ENCODE data around the gene RTN1.
"Not testable (repeated sequence)": the region's sequence is repeated elsewhere in the genome, so short reads cannot be mapped to it uniquely, and the experiment has no call there.

The RTN1 gene

DNA sequence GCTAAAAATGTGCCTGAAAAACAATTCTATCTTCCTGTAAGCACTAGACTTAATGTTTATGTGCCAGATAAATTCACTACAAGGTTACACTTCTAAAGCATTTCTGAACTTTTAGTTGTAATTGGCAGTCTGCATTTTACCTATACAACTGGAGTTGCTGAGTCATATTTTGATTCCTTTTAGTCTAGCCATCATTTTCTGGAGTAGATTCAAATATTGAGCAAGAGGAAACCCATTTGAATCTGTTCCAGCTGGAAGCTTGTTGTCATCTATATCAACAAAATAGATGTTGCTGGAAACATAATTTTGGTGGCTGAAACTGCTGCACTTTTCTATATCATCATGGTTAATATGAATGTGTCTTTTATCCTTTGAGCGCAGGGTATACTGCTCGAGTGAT is 171.8 kb downstream of the RTN1 start:
- no peak for DNase-seq

DNA sequence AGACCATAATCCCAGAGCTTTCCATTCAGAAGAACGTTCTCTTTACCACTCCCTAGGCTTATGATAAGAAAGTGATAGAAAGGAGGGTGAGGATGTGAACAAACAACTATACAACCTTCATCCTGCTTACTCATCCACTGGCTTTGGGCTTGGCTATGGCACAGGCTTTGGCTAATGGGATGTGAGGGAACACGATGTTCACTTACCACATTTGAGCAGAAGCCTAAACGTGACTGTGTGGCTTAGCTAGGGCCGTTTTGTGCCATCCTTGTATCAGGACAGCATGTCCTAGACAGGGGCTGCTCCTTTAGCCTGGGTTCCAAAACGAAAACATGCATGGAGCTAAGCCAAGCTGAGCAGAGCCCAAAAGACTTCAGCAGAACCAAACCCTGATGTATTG is 175.4 kb downstream of the RTN1 start:
- no peak for DNase-seq

DNA sequence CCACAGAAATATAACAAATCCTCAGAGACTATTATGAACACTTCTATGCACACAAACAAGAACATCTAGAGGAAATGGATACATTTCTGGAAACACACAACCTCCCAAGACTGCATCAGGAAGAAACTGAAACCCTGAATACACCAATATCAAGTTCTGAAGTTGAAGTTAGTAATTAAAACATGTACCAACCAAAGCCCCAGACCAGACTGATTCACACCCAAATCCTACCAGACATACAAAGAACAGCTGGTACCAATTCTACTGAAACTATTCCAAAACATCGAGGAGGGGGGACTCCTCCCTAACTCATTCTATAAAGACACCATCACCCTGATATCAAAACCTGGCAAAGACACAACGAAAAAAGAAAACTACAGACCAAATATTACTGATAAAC is 179.3 kb downstream of the RTN1 start:
- no peak for DNase-seq

DNA sequence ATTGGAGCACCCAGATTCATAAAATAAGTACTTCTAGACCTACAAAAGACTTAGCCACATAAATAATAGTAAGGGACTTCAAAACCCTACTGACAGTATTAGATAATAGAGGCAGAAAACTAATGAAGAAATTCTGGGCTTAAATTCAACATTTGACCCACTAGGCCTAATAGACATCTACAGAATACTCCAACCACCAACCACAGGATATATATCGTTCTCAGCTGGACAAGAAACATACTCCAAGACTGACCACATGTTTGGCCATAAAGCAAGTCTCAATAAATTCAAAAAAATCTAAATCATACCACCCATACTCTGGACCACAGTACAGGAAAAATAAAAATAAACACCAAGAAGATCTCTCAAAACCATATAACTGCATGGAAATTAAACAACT is 180.2 kb downstream of the RTN1 start:
- DNase-seq: no peak

DNA sequence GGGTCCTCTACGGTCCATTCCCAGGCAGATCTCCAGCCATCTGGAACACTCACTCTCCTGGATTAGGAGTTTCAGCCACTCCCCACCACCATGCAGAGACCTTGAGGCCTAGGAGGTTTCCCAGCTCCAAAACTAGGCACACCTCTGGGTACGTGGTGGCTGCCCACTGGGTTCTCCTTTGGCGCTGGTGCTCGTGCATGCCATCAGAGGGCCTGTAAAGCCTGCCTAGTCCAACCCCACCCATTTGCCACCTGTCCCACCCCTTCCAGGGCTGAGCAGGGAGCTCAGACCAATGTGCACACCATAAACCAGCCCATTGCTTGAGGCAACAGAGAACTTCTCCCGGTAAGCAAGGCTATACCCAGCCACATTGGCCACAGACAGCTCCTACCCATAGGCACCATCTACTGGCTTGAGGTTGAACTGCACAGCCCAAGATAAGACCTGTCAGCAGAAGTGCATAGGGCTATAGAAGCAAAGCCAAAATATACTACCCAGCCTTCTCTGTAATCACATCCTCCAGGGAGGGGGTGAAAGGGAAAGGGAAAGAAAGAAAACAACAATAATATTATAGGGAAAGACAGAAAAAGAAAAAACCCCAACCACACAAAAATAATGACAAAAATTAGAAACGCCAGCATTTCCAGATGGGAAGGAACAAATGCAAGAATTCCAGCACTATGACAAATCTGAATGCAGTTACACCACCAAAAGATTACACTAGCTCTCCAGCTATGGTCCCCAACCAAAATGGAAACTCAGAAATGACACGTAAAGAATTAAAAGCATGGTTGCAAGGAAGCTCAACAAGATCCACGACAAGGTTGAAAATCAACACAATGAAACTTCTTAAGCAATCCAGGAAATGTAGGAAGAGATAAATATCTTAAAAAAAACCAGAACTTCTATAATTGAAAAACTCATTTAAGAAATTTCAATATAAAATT is 182.1 kb downstream of the RTN1 start:
- peak; percentile 57 for DNase-seq

DNA sequence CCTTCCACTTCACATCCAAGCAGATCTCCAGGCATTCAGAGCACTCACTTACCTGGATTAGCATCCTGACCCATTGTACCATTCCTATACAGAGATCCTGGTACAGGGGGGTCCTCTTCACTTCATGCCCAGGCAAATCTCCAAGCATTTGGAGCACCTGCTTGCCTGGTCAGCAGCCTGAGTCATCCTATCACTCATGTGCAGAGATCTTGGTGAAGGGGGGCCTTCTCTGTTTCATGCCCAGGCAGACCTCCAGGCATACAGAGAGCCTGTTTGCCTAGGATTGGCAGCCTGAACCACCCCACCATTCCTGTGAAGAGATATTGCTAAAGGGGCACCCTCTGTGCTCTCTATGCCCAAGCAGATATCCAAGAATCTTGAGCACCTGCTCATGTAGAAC is 182.9 kb downstream of the RTN1 start:
- DNase-seq: no peak

DNA sequence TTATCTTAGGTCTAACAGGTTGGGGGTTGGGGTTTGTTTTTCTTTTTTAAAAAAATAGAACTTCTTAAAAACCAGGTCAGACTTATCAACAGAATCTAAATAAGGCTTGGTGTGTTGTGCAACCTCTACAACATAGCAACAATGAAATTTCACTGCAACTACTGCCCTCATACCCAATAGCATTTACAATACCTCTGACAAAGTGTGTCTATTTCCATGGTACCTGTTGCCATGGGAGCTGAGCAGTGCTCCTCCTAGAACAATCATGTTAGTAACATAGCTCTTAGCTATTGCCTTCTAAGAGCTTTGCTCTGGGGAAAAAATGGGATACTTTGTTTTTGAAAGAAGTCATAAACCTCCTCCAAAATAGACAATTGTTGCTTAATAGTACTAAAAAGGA is 190.7 kb downstream of the RTN1 start:
- DNase-seq: no peak

DNA sequence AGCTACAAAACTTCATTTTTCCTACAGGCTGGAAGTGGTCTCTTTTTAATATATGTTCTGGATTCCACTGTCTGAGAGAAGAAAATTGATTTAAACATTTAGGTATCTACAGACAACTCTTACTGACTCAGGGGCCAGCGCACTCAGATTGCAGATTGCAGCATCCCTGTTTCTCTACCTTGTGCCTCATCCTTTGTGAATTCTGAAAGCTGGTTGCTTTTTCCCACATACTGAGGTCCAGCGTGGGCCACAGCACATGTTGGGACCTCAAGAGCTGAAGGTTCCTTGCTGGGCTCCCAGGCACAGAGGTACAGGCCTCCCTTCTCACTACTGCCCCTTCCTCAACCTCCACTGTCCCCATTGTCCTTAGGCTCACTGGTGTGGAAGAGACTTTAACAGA is 192.2 kb downstream of the RTN1 start:
- DNase-seq: peak; percentile 18

DNA sequence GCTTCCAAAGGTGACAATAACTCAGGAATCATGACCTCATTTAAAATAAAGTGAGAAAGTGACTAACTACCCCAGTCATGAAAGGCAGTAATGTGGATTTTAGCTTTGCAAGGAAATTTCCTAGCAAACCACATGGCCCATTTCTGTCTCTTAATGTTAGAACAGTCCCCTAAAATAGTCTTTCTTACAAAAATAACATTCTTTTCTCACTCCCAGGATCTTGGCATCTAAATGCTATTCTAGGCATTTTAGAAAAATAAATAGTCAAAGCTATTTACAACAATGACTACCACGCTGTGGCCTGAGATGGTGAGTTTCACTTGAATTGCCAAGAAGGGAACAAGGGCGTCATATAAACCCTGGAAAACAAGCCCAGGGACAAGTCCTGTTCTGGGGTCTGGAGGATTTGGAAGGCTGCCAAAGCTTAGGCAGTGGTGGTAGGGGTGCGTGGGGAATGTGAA is 192.8 kb downstream of the RTN1 start:
- DNase-seq: peak; percentile 70

DNA sequence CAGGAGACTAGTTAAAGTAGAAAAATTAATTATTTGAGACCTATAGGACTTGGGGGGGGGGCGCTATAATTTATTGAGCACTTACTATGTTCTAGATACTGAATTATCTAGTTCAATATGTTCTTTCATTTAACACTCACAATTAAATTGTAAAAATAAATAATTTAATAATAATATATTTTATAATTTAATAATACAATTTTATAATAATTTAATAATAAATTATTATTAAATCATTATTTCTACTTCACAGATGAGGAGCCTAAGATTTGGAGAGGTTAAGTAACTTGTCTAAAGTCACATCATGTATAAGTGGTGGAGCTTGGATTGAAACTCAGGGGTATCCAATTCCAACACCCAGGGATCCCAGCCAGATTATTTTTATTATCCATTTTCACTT is 195.2 kb downstream of the RTN1 start:
- DNase-seq: no peak

DNA sequence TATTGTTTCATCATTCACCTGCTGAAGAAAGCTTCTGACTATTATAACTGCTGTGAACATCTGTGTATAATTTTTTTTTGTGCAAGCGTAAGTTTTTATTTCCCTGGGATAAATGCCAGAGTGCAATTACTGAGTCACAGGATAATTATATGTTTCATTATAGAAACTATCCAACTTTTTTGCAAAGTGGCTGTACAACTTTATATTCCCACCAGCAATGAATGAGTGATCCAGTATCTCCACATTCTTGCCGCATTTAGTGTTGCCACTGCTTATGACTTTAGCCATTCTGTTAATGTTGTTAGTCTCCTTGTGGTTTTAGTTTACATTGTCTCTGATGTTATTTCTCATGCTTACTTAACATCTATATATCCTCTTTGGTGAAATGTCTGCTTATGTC is 205.8 kb downstream of the RTN1 start:
- DNase-seq: peak; percentile 5

DNA sequence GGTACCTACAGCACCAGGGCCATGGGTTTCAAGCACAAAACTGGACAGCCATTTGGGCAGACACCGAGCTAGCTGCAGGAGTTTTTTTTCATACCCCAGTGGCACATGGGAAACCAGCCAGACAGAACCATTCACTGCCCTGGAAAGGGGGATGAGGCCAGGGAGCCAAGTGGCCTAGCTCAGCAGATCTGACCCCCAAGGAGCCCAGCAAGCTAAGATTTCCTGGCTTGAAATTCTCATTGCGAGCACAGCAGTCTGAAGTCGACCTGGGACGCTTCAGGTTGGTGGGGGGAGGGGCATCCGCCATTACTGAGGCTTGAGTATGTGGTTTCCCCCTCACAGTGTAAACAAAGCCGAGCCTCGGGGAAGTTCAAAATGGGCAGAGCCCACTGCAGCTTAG is 212.8 kb downstream of the RTN1 start:
- DNase-seq: no peak

DNA sequence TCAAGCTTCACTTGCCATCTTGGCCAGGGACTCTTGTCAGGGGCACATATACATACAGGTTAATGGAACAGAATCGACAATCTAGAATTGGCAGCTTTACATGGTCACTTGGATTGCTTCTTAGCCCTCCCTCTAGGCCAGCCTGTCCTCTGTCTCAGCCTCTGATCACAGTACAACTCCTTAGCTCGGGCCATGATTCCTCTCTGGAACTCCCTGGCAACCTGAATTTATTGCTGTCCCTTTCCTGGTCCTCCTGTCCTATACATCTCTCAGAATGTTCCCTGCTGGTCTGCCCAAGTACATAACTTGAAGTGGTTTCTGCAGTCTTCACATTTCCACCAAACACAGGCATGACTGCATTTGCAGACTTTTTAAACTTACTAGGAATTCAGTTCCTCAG is 214.1 kb downstream of the RTN1 start:
- no peak for DNase-seq

DNA sequence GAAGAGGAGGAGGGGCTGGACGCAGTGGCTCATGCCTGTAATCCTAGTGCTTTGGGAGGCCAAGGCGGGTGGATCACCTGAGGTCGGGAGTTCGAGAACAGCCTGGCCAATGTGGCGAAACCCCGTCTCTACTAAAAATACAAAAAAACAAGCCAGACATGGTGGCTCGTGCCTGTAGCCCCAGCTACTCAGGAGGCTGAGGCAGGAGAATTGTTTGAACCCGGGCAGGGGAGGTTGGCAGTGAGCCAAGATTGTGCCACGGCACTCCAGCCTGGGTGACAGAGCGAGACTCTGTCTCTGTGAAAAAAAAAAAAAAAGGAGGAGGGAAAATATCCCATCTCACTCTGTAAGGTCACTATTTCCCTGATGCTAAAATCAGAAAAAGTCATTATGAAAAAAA is 216.4 kb downstream of the RTN1 start:
- DNase-seq: not testable (repeated sequence)

DNA sequence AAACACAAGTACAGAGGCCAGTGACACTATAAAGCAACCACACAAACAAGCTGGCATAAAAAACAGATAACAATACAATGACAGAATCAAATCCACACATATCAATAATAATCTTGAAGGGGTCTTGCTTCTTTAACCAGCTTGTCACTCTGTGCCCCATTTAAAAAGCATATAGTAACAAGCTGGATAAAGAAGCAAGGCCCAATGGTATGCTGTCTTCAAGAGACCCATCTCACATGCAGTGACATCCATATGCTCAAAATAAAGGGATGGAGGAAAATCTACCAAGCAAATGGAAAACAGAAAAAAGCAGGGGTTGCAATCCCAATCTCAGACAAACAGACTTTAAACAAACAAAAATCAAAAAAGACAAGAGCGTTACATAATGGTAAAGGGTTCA is 223.7 kb downstream of the RTN1 start:
- not testable (repeated sequence) for DNase-seq

DNA sequence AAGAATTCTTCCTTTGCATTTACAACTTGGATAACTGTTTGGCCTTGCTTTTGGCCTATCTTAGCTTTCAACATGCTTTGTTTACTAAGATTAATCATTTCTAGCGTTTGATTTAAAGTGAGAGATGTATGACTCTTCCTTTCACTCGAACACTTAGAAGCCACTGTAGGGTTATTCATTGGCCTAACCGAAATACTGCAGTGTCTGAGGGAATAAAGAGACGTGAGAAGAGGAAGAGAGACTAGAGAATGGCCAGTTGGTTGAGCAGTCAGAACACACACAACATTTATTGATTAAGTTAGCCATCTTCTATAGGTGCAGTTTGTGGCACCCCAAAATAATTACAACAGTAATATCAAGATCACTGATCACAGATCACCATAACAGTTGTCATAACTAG is 231.7 kb downstream of the RTN1 start:
- no peak for DNase-seq

DNA sequence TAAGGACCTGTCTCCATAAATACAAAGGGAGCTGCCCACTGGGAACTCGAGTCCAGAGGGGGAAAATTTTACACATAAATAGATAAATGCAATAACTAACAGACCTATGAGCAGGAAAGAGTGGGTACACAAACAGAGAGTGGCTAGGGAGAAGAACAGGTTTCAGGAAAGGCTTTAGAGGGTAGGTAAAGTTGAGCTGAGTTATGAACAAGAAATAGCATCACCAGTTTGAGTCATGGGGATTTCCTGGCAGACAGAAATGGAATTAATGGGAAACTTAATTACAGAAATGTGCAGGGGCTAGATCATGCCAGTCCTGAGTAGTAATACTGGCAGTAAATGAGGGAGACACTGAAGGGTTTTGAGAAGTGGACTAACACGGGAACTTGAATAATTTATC is 236.0 kb downstream of the RTN1 start:
- no peak for DNase-seq

DNA sequence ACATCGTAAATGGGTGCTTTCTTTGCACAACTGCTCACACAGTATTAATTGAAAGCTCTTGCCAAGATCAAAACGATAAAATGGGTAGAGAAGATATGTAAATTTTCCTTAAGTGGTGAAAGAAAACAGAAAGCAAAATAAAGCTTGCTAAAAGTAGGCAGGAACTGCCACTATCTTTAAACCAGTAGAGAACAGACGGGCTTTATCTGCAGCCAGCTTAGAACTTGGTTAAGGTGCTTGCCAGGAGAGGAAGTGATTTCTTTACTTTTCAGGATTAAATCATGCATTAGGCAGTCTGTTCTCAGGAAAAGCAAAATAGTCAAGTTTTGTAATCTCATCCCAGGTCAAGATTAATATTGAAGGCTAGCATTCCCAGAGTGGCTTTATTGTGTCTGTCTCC is 237.1 kb downstream of the RTN1 start:
- DNase-seq: no peak

DNA sequence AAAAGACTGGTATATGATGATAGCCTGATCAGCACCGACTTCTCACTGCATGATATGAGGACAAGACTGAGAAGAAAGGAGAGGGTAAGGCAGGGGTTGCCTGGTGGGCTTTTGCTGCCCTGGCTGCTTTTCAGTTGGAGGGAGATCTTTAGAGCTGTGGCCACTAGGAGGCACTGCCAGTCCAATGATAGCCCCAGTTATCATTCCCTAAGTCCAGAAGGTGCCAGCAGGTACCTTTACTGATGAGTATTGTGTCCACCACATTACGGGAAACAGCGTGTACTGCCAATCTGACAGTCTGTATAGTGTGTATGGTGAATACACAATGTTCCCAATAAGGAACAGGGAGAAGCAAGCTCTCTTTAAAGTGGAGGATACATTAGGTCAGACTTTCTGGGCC is 238.2 kb downstream of the RTN1 start:
- peak; percentile 15 for DNase-seq

DNA sequence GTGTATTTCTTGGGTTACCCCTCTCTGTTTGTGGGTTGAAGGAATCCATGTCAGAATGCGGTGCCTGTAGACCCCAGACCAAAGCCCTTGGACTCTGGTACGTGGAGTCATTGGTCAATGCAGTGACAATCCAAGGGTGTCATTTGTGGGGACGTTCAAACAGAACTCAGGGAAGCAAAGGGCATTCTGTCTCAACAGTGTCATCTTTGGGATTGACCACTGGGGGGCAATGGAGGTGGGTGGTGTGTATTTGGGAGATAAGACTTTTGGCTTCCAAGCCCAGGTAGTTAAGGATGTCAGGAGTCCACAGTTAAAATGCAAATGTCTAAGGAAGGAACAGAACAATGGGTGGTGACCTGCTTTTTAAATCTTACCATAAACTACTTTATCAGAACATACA is 239.3 kb downstream of the RTN1 start:
- DNase-seq: peak; percentile 8

DNA sequence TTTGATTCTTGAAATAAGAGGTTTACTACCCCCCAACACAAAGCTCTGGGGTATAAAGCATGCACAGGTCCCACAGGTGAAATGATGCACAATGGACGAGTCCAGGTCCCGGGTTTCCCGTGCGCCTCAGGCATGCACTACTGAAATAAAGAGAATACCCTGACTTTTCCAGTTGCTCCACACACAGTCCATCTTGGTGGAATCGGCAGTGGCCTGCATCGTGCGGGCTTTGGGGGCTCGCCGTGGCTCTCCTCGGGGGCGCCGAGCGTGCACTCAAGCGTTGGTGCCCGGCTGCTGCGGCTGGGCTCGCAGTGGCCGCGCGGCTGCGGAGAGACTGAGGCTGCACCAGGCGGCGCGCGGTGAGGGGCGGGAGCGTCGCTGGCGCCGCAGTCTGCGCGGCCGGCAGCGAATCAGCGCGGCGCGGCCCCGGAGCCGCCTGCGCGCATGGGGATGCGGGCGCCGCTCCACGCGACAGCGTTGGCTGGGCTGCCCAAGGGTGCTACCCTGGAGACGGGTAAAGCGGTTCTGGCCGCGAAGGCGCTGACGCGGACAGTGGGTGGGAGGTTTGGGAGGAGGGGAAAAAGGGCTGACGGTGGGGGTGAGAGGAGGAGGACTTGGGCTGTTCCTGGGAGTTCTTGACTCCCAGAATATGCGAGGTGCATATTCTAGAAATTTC is 240.2 kb downstream of the RTN1 start:
- DNase-seq: peak; percentile 2

DNA sequence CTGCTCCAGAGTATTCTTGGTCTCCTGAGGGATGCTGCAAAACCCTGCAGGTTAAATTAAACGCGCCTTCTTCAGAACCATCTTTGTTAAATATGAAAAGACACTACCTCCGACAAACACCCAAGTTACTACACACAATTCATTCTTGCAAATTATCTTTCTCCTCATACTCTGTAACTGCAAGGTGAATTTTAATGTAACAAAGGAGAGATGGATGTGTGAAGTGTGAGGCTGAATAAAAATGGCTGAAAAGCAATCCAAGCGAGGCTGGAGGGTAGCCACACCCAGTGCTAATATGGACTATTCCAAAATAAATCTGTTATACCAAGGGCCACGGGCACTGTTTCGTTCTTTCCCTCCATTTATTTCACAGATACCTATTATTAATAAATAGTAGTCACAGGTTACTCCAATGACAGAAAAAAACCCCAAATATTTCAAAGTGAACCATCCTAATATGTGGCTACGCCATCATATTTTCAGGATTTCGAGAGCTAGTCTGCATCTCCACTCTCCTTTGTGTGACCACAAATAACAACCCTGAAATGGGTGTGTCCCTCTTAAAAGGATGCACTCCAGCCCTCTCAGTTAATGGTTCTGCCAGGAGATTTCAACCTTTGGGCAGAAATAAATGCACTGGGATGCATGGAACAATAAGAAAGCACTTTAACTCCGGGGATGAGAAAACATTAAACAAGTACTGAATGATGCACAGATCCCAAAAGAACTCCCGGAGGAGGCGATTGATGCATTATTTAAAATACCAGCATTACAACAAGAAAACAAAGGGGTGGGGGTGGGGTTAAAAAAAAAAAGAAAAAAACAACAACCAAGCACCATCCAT is 240.9 kb downstream of the RTN1 start:
- no peak for DNase-seq

DNA sequence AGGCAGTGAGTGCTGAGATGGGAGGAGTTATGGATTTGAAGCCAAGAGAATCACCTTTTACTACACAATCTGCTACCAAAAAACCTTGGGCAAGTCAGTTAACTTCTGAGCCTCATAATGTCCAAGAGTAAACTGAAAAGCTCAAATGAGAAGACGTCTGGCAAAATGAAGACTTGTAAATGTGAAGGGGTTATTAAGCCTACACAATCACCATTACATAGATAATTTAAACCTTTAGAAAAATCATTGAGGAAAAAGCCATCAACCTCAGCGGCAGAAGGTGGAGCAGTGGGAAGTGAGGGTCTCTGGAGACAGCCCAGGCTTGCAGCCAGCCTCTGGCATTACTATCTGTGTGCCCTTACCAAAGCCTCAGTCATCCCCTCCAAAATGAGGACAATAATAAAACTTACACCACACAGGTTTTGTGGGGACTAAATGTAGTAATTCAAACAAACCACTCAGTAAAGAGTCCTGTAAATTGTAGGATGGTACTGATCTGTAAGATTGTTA is 243.5 kb downstream of the RTN1 start:
- DNase-seq: no peak
